ENCODE measurements around the gene PRKCE.

DNA sequence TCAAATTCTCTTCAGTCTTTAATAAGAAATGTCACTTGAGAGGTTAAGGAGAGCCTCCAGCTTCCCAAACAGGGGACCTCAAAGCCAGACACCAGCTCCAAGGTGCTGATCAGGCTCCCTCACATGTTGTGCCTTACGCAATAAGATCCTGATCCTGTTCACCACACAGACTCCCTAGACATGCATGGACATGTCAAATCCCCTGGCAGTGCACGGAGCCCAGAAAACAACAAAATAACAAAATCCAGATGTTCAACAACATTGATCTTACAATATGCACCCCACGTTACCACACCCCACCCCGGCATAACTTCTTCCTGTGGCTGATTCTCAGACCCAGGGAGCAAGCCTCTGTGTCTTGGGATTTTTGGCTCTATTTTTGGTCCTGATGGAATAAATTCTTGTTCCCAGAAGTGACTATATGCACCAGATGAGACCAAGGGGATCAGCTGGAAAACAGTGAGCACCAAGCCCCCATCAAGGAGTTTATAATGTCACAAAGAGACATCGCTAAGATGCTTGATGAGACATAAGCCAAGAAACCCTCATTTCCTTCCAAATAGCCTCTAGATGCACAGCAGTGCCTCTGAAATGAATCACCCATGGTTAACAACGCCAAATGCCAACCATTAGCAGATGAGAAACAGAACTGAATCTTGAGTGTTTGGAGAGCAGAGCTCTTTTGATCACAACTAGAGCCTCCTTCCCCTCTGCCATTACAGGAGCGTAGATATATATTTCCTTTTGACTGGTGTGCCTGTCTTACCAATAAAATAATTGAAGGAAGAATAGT lies 198.2 kb downstream of the PRKCE start:
- TF ChIP-seq JUN (IDR thresholded peaks at IDR 0.05; ENCODE audit: borderline replicate concordance, insufficient read depth, insufficient read length, low read depth), result no peak
- no peak for TF ChIP-seq POLR2A (IDR thresholded peaks at IDR 0.05; ENCODE audit: low read depth, low read length)
